Measurements from ENCODE around the gene ECE2.

Gene ECE2

DNA sequence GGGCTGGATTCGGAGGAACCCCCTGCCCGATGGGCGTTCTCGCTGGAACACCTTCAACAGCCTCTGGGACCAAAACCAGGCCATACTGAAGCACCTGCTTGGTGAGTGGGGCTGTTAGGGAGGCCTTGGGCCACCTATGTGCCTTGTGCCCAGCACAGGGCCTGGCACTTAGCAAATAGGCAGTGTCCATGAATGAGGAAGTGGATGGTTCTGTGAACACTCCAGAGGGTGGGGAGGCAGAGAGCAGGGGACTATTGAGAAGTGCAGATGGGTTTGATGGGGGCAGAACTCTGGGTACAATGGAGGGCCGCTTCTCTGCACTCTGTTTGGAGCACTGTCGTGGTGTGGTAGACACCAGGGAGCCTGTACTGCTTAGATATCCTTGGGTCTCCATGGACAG, 1.5 kb downstream of the ECE2 start:
- no peak for DNase-seq

GRCh38 chr3:184282941-184283340, 7.1 kb downstream of the ECE2 start:
- no peak for DNase-seq

GRCh38 chr3:184283681-184284080, 7.9 kb downstream of the ECE2 start:
- DNase-seq: no peak

DNA sequence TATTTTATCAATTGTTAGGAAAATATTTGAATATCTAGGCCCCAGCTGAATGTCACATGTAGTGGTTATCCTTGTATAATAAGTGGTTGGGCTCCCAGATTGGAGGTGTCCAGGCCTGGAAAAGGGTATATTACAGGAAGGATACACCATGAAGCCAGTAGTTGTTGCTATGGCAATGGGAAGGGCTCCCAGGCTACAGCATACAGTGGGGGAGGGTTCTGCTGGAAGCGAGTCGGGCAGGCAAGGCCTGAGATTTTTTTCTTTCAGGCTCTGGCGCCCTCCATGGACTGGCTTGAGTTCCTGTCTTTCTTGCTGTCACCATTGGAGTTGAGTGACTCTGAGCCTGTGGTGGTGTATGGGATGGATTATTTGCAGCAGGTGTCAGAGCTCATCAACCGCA, 8.9 kb downstream of the ECE2 start:
- DNase-seq: peak; percentile 68

DNA sequence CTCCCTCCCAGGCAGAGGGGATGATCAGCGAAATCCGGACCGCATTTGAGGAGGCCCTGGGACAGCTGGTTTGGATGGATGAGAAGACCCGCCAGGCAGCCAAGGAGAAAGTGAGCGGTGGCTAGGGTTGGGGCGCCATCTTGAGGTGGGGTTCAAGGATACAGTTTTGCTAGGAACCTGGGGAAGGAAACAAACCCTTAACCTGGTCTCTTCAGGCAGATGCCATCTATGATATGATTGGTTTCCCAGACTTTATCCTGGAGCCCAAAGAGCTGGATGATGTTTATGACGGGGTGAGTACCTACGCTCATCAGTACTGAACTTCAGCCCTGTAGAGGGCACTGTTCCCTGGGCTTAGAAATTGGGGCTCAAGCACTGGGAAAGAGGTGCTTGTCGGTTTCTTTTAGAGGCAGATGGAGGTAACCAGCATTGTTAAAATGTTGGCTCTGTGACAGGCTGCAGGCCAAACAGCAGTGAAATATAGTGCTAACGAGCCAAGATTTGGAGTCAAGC, 13.7 kb downstream of the ECE2 start:
- DNase-seq: peak; percentile 35

GRCh38 chr3:184290331-184290730, 14.5 kb downstream of the ECE2 start:
- no peak for DNase-seq

GRCh38 chr3:184291044-184291737, 15.4 kb downstream of the ECE2 start:
- no peak for DNase-seq

DNA sequence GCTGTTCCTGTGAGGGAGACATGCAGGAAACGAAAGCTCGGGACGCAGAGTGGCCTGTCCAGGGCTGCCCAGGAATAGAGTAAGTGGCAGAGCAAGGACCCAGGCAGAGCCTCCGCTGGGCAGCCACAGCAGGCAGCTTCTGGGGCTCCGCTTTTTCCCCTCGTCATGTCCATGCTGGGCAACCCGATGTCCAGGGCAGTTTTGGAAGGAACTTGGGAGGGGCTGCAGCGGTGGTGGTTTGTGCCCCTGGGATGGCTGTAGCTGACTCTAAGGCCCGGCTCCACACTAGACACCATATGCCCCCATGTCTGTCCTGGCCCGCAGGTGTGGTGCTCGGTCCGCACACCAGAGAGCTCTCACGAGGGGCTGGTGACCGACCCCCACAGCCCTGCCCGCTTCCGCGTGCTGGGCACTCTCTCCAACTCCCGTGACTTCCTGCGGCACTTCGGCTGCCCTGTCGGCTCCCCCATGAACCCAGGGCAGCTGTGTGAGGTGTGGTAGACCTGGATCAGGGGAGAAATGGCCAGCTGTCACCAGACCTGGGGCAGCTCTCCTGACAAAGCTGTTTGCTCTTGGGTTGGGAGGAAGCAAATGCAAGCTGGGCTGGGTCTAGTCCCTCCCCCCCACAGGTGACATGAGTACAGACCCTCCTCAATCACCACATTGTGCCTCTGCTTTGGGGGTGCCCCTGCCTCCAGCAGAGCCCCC, 16.1 kb downstream of the ECE2 start:
- no peak for DNase-seq

- no peak for DNase-seq
These were observed 19.9 kb downstream of the ECE2 start for GRCh38 chr3:184295771-184296170.

- DNase-seq: no peak
These were observed 20.8 kb downstream of the ECE2 start for GRCh38 chr3:184296616-184297015.

GRCh38 chr3:184298759-184299487, 23.1 kb downstream of the ECE2 start, which contains the start of gene PSMD2:
Gene PSMD2 (plus strand): TSS chr3:184299241. CDS start chr3:184299267, 26 bp downstream.
- peak; percentile 79 for DNase-seq

DNA sequence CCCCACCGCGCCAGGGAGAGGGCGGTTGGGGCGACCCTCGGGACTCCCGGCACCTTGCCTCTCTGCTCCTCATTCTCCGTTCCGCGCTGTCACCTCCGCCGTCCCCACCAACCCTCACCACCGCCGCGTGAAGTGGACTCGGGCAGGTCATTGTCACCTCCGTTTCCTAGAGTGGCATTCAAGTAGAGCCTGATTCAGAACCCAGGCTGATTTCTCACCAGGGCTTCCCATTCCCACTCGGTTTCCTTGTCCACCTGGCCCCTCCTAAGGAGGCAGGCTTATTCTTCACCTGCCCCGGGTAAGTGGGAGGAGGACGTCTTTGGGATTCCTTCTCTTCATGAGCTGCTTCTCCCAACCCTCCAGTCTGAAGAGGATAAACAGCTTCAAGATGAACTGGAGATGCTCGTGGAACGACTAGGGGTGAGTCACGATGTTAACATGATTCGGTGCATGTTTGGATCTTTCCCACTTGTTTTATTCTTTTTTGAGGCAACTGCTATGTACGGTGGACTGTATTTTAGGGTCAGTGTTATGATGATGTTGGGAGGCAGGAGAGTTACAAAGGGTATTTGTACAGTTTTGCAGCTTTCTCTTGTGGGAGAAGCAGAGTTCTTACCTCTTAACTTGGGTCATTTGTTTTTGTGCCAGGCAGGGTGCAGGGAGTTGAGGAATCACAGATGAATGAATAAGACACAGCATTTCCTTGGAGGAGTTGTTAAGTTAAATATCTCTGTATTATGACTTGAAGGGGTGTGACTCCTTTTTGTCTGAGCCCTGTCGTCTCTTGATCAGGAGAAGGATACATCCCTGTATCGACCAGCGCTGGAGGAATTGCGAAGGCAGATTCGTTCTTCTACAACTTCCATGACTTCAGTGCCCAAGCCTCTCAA, 23.9 kb downstream of the ECE2 start:
- DNase-seq: peak; percentile 13

DNA sequence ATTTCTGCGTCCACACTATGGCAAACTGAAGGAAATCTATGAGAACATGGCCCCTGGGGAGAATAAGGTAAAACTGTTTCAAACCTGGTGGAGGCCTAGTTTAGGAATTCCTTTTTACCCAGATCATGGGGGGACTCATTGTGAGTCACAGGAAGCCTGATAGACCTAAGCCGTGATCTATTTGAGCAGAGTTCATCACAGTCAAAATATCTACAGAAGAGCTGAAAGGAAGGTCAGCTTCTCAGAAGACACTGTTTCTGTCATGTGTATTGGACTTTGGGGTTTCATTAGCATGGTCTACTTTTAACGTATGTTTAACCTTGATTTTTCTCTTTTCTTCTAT, 24.5 kb downstream of the ECE2 start:
- DNase-seq: no peak

DNA sequence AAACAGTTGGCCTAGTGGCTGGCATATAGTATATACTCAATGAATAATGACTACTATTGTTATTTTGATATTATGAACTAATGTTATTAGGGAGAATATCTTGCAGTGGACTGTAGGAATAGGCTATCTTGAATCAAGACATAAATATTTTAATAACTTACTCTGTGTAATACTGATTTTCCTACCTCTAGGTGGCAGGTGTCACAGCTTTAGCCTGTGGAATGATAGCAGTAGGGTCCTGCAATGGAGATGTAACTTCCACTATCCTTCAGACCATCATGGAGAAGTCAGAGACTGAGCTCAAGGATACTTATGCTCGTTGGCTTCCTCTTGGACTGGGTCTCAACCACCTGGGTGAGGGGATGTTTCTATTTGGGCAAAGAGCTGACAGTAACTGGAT, 29.8 kb downstream of the ECE2 start:
- DNase-seq: no peak

DNA sequence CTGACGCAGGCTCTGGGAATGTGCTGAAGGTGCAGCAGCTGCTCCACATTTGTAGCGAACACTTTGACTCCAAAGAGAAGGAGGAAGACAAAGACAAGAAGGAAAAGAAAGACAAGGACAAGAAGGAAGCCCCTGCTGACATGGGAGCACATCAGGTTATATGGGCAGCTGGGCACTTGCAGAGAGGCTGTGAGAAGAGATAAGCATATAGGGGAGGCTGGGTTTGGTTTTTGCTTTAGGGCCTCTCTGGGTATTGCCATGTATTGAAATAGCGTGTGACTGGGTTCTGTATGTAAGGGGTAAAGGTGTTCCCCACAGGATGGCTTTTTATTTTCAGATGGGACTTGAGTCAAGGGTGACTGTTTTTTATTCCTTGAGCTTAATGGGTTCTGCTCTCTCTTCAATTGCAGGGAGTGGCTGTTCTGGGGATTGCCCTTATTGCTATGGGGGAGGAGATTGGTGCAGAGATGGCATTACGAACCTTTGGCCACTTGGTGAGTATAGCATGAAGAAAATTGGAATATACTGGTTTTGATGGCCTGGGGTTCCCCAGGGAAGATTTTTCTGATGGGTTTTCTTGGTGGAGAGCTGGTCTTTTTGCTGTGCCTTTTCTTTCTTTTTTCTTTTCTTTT, 30.6 kb downstream of the ECE2 start:
- DNase-seq: no peak

- DNase-seq: no peak
These were observed 32.1 kb downstream of the ECE2 start for GRCh38 chr3:184307915-184308314.

GRCh38 chr3:184308744-184309143, 32.9 kb downstream of the ECE2 start:
- DNase-seq: no peak

GRCh38 chr3:184311633-184312032, 35.8 kb downstream of the ECE2 start:
- no peak for DNase-seq

DNA sequence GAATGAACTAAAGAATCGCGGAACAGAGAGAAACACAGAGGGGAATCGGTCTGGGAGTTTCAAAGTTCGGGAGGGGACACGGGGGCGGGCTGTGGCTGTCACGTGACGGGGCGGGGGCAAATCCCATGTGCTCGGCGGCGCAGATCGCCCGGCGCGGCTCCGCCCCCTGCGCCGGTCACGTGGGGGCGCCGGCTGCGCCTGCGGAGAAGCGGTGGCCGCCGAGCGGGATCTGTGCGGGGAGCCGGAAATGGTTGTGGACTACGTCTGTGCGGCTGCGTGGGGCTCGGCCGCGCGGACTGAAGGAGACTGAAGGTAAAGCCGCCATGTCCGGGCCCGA, 38.5 kb downstream of the ECE2 start, which contains the start of gene EIF4G1:
Gene EIF4G1, plus strand, starts transcription at position 244 of the 337 bp plus-strand sequence. CDS start 1,191 bp downstream, outside the sequence.
- peak; percentile 49 for DNase-seq

GRCh38 chr3:184314700-184315542, 39.1 kb downstream of the ECE2 start:
- DNase-seq: peak; percentile 2

DNA sequence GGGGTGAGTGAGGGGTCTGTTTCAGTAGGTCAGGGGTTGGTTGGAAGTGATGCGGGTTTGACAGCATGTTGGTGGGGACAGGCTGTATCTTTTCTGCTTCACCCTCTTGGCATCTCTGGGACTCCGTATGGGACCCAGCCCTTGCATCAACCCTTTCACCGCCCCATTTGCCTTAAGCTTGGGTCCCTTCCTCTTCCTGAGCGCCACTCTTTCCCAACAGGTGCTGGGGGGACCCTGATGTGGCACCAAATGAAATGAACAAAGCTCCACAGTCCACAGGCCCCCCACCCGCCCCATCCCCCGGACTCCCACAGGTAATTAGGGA, 39.7 kb downstream of the ECE2 start:
- DNase-seq: no peak

Data from NCI-H748 treated with DMSO at 0.1 percent for 48 hours (cell line).